Epidermal melanocyte (primary cell): ENCODE results near the gene CASKIN1.

ENCODE experiments used
- DNase-seq: peaks from one replicate; pipeline ENCODE4 v3.0.0; 2011; ENCODE audit warnings: low spot score; ENCODE audit not compliant: insufficient read length

Gene CASKIN1

DNA sequence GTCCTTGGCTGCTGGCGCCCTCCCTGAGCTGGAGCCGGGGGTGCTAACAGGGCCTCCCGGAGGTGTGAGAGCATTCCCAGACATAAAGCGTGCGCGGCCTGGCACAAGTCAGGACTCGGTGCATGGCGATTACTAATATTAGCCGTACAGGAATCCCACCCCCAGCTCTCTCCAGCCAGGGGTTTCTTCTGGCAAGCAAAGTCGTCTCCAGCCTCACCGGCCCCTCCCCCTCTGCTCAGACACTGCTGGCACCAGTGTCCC lies 5.0 kb downstream of the CASKIN1 start:
- no peak for DNase-seq

DNA sequence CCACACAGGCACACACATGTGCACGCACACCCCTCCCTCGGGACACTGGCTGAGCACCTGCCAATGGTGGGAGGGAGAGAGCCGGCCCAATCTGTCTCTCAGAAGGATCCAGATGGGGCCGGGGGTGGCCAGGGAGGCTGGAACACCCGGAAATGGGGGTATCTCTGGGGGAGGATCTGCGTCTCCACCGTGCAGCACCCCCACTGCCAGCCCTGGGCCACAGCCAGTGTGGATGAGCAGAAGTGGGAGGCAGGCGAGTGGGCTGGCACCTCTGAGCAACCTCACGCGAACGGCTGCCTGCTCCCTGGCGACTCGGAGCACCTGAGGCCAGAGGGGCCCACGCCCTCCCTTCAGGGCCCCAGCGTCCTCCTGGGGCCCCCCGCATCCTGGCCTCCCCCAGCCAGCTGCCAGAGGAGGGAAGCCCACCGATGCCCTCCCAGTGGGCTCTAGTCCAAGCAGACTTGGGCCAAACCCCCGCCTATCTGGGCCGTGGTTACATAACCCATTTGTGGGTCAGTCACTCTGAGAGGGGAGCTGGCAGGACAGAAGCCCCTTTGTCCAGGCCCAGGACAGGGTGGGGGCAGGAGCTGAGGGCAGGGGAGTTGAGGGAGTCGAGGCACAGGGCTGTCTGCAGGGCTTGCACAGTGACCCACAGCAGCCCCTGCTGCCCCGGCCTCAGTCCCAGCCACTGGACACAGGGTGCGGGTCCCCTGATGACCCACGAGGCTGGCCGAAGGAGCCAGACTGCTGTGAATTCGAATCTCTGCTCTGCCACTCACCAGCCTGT lies 5.6 kb downstream of the CASKIN1 start:
- no peak for DNase-seq

DNA sequence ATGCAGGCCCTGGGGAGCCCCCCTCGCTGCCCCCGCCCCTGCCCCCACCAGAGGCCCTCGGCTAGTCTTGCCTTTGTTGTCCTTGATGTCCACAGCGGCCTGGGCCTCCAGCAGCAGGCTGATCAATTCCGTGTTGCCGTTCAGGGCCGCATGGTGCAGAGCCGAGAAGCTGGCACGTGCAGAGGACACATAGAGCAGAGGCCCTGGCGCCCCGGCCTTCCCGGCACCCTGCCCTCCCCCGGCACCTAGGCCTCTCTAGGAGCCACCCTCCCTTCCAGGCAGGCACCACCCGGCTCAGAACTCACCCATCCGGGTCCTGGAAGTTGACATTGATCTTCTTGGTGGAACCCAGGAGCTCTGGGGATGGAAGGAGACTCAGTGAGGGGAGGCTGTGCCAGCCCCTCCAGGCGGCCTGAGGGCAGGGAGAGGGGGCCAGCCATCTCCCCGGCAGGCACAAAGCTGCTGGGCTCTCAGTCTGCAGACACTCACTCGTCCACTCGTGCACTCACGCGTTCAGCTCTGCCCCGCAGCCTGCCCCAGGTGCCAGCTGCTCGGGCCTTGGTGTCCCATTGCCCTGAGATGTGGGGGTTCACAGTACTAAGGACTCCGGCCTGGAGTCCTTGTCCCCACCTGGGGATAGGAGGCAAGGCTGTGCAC lies 6.3 kb downstream of the CASKIN1 start:
- DNase-seq, result no peak

DNA sequence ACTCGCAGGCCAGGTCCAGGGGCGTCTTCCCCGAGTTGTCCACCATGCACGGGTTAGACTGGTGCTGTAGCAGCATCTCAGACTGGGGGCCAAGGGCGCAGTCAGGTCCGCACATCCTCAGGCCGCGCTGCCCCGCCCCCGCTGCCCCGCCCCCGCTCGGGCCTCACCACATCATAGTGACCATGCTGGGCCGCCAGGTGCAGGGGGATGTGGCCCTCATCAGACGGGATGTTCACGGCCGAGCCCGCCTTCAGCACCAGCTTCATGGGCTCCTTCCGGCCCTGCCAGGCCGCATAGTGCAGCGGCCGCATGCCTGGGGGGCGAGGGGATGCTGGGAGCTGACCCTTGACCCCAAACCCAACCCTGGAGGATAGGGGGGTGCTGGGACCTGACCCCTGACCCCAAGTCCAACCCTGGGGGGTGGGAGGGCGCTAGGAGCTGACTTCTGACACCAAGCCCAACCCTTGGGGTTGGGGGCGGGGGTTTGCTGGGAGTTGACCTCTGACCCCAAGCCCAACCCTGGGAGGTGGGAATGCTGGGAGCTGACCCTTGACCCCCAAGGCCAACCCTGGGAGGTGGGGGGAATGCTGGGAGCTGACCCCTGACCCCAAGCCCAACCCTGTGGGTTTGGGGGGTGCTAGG lies 7.0 kb downstream of the CASKIN1 start:
- DNase-seq, result no peak

DNA sequence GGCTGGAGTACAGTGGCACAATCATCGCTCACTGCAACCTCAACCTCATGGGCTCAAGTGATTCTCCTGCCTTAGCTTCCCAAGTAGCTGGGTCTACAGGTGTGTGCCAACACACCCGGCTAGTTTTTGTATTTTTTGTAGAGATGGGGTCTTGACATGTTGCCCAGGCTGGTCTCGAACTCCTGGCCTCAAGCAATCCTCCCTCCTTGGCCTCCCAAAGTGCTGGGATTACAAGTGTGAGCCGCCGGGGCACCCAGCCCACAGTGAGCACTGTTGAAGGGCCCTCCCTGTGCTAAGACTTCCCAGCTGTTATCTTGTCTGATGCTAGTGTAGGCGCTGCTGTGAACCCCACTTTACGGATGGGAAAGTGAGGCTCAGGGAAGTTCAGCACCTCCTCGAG lies 8.0 kb downstream of the CASKIN1 start:
- DNase-seq, result no peak

DNA sequence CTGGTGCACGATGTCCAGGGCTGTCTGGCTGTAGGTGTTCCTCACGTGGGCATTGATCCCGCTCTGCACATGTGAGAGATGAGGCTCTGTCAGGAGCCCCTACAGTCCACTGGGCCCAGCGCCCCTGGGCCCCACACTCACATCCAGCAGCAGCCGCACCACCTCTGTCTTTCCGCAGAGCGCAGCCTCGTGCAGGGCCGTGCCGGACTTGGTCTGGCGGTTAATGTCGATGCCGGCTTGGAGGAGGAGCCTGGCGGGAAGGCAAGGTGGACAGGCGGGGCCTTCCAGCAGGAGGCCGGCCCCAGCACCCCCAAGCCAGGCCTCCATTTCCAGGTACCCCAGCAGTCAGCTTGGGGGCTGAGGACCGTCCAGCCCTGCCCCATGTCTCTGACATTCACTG lies 9.2 kb downstream of the CASKIN1 start:
- no peak for DNase-seq

DNA sequence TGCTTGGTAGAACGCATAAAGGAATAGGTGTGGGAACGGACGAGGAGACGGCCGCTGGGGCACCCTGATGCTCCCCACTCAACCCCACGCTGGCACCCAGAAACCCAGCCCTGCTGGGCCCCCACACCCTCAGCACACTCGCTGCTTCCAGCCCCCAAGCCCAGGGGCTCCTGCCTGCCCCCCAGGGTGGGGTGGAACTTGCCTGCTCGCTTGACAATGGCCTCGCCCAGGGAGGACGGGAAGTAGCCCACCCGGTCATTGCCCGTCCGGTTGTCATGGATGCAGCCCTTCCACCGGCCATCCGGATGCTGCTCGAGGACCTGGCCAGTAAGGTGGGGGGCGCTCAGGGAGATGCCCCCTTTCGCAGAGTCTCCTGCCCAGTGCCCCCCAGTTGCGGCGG lies 9.9 kb downstream of the CASKIN1 start:
- DNase-seq, result no peak

- DNase-seq, result no peak
Measured at GRCh38 chr16:2186064-2186463, 10.3 kb downstream of the CASKIN1 start.

GRCh38 chr16:2184962-2185361 lies 11.4 kb downstream of the CASKIN1 start:
- DNase-seq, result no peak

GRCh38 chr16:2184346-2184745 lies 12.1 kb downstream of the CASKIN1 start:
- DNase-seq, result no peak

GRCh38 chr16:2183671-2184070 lies 12.7 kb downstream of the CASKIN1 start:
- DNase-seq, result no peak

DNA sequence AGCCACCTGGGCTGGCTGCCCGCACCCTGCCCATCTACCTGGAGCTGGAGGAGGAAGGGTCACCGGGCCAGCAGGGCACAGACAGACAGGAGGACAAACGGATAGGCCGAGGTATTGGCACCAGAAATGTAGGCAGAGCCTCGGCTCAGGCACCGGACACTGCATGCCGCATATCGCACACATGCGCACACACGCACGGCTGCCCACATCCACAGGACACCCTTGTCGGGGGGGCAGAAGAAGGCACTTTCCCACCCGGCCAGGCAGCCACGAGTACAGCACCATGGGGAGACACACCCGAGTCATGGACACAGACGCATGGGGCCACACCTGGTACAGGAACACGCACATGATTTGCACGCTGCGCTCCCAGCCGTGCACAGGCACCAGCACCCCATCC lies 14.5 kb downstream of the CASKIN1 start:
- no peak for DNase-seq

GRCh38 chr16:2180962-2181923 lies 15.2 kb downstream of the CASKIN1 start:
- DNase-seq, result no peak

GRCh38 chr16:2180461-2180860 lies 15.9 kb downstream of the CASKIN1 start:
- DNase-seq, result no peak

DNA sequence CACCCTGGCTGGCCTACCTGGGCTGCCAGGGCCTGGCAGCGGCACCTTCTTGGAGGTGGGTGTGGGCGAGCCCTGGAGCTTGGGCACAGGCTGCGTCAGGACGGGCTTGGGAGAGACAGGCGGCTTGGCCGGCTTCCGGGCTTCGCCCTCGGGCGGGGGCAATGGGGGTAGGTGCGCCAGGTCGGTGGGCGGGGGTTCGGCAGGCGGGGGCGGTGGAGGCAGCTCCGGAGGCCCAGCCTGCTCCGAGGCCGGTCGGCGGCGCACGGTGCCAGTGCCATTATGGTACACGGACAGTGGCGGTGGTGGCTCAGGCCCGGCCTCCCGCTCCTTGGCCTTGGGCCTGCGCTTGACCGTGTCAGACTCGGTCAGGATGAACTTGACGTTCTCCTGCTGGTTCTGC lies 16.8 kb downstream of the CASKIN1 start:
- no peak for DNase-seq

- DNase-seq, result no peak
Measured at GRCh38 chr16:2179107-2179501, 17.3 kb downstream of the CASKIN1 start.

- no peak for DNase-seq
Measured at GRCh38 chr16:2178321-2179106, 17.9 kb downstream of the CASKIN1 start.

- no peak for DNase-seq
Measured at GRCh38 chr16:2177561-2177960, 18.8 kb downstream of the CASKIN1 start.

- no peak for DNase-seq
Measured at GRCh38 chr16:2177101-2177500, 19.3 kb downstream of the CASKIN1 start.

GRCh38 chr16:2176047-2176446 lies 20.4 kb downstream of the CASKIN1 start:
- no peak for DNase-seq

DNA sequence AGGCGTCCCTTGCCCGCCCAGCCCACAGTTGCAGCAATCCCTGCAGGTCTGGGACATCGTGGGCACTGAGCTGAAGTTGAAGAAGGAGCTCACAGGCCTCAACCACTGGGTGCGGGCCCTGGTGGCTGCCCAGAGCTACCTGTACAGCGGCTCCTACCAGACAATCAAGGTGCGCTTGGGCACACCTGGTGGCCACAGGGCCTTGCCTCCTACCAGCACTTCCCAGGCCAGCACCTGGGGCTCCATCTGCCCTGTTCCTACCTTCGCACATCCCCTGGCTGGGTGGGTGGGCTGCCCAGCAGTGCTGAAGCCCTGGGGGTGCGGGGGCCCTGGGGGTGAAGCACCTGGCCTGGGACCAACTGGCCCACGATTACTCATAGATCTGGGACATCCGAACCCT lies 21.0 kb downstream of the CASKIN1 start:
- no peak for DNase-seq
